ENCODE data around the gene SBF2. TPM values are rescaled to one million over a fixed set of nuclear protein-coding genes. Genes with fewer than 3 reads are reported as not detected.

The SBF2 gene
- total RNA-seq, 4 donors from 2014 or later, result 52.8 to 87.9 (median 62.4) TPM

DNA sequence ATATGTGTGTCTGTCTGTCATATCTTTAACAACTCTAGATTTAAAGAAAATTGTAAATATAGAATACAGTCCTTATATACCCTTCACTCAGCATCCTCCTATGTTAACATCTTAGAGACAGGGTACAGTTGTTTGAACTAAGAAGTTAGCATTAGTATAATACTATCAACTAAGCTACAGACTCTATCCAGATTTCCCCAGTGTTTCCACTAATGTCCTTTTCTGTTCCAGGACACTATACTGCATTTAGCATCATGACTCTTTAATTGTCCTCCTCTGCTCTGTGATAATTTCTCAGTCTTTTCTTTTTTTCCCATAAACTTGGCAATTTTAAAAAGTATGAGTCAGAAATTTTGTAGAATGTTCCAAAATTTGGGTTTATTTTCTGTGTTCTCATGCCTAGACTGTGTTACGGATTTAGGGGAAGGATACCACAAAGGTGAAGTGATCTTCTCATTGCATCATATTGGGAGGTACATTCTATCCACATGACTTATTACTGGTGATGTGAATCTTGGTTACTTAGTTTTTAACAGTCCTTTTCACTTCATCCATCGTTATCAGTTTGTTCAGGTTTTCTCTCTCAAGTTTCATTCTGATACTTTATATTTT is 168.4 kb downstream of the SBF2 start:
- no peaks in the 10 kb centered on the region for H3K27me3 ChIP-seq
- no peak overlapping the region for H3K27ac ChIP-seq
- no peaks in the 10 kb centered on the region for H3K9me3 ChIP-seq
- 51 to 55% methylated on average over 2 of the region's 2 CpGs for WGBS, 2 donors (ENCODE audit: low coverage in 1 of 2)
- no peak overlapping the region for H3K4me3 ChIP-seq
- peak; percentile 35 for TF ChIP-seq POLR2AphosphoS5 (IDR thresholded peaks at IDR 0.05)
- no peak for TF ChIP-seq POLR2A (IDR thresholded peaks at IDR 0.05)
- no peaks in the 10 kb centered on the region for H3K36me3 ChIP-seq
- peaks cover 9 to 27% (median 11%) of the 10 kb centered on the region in 3 donors for H3K4me1 ChIP-seq
- peak; percentile 73 for ATAC-seq

GRCh38 chr11:10122326-10123197 is 171.5 kb downstream of the SBF2 start:
- no peaks in the 10 kb centered on the region for H3K27me3 ChIP-seq
- peak overlapping the region in 2 of 4 donors; percentile 1 to 15 for H3K27ac ChIP-seq
- no peaks in the 10 kb centered on the region for H3K36me3 ChIP-seq
- H3K4me3 ChIP-seq, result no peak overlapping the region
- no peak for ATAC-seq
- TF ChIP-seq POLR2AphosphoS5 (IDR thresholded peaks at IDR 0.05), result no peak
- TF ChIP-seq, protein P1, sequence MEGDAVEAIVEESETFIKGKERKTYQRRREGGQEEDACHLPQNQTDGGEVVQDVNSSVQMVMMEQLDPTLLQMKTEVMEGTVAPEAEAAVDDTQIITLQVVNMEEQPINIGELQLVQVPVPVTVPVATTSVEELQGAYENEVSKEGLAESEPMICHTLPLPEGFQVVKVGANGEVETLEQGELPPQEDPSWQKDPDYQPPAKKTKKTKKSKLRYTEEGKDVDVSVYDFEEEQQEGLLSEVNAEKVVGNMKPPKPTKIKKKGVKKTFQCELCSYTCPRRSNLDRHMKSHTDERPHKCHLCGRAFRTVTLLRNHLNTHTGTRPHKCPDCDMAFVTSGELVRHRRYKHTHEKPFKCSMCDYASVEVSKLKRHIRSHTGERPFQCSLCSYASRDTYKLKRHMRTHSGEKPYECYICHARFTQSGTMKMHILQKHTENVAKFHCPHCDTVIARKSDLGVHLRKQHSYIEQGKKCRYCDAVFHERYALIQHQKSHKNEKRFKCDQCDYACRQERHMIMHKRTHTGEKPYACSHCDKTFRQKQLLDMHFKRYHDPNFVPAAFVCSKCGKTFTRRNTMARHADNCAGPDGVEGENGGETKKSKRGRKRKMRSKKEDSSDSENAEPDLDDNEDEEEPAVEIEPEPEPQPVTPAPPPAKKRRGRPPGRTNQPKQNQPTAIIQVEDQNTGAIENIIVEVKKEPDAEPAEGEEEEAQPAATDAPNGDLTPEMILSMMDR (IDR thresholded peaks at IDR 0.05), result no peak
- TF ChIP-seq EP300 (IDR thresholded peaks at IDR 0.05), result no peak
- no peak for TF ChIP-seq POLR2A (IDR thresholded peaks at IDR 0.05)
- no peaks in the 10 kb centered on the region for H3K9me3 ChIP-seq
- H3K4me1 ChIP-seq, result peaks cover 13 to 57% (median 18%) of the 10 kb centered on the region in 3 donors
- 51 to 74% methylated on average over 5 of the region's 5 CpGs for WGBS, 2 donors (ENCODE audit: low coverage in 1 of 2)

DNA sequence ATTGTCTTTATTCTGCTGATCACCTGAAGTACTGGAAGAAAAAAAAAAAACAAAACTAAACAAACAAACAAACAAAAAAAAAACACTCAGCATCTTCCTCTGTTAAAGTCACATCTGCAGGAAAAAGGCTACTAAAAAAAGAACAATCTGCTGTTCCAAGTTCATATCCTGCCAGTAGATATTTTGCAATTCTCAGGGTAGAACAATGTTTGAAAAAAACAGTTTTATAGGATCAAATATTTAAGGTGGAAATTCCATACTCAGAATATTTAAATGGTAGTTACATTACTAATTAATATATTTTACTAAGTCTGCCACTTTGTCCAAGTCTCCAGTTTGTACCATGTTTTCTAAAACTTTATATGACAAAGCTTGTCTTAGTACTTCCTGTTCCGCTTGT is 175.2 kb downstream of the SBF2 start:
- TF ChIP-seq POLR2AphosphoS5 (IDR thresholded peaks at IDR 0.05) (no peak), EP300 (IDR thresholded peaks at IDR 0.05) (no peak), POLR2A (IDR thresholded peaks at IDR 0.05) (no peak)
- TF ChIP-seq, protein P1 (IDR thresholded peaks at IDR 0.05), result no peak

GRCh38 chr11:10117709-10118351 is 176.2 kb downstream of the SBF2 start:
- TF ChIP-seq POLR2AphosphoS5 (IDR thresholded peaks at IDR 0.05) (no peak), POLR2A (IDR thresholded peaks at IDR 0.05) (no peak), EP300 (IDR thresholded peaks at IDR 0.05) (no peak)
- TF ChIP-seq, protein P1 (IDR thresholded peaks at IDR 0.05), result no peak
- no peaks in the 10 kb centered on the region for H3K36me3 ChIP-seq
- no peaks in the 10 kb centered on the region for H3K27me3 ChIP-seq
- peak; percentile 68 for ATAC-seq
- no peak overlapping the region for H3K4me3 ChIP-seq
- H3K4me1 ChIP-seq, result peaks cover 11 to 50% (median 18%) of the 10 kb centered on the region in 3 donors
- peak overlapping the region in 2 of 4 donors; percentile 28 to 50 for H3K27ac ChIP-seq
- WGBS, 2 donors (ENCODE audit: low coverage in 1 of 2), result 55 to 57% methylated on average over 3 of the region's 3 CpGs
- no peaks in the 10 kb centered on the region for H3K9me3 ChIP-seq

More for the DNA sequence above, 175.2 kb downstream of the SBF2 start:
- no peak for ATAC-seq
- Histone ChIP-seq H3K9me3 (no peaks in the 10 kb centered on the region), H3K4me1 (peaks cover 13 to 57% (median 18%) of the 10 kb centered on the region in 3 donors), H3K27me3 (no peaks in the 10 kb centered on the region), H3K36me3 (no peaks in the 10 kb centered on the region), H3K27ac (peak overlapping the region in 1 of 4 donors; percentile 28), H3K4me3 (no peak overlapping the region)
- 80 to 100% methylated on average over 1 of the region's 1 CpG for WGBS, 2 donors (ENCODE audit: low coverage in 1 of 2)

DNA sequence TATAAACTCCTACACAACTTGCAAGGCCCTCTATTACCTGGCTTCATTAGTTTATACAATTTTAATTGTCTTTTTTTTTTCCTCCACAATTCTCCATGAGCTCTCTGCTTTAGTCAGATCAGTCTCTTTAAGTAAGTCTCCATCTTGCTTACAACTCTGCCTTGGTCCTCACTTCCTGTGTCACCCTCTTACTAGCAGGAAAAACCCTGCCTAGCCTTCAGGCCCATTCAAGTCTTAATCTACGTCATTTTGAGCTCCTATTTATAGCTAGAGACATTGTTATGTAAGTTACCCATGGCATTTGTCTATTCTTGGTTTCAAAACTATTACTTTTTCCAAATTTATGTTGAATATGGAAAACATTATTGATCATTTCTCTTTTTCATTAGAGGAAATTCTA is 177.4 kb downstream of the SBF2 start:
- Histone ChIP-seq H3K9me3 (no peaks in the 10 kb centered on the region), H3K36me3 (no peaks in the 10 kb centered on the region), H3K4me1 (peaks cover 4 to 37% (median 12%) of the 10 kb centered on the region in 3 donors), H3K27ac (no peak overlapping the region), H3K4me3 (no peak overlapping the region), H3K27me3 (no peaks in the 10 kb centered on the region)
- no peak for ATAC-seq
- 71 to 85% methylated on average over 1 of the region's 1 CpG for WGBS, 2 donors (ENCODE audit: low coverage in 1 of 2)
- TF ChIP-seq POLR2A (IDR thresholded peaks at IDR 0.05) (no peak), POLR2AphosphoS5 (IDR thresholded peaks at IDR 0.05) (no peak), EP300 (IDR thresholded peaks at IDR 0.05) (no peak)
- TF ChIP-seq, protein P1 (IDR thresholded peaks at IDR 0.05), result no peak

Measured in gastroesophageal sphincter (tissue), 4 donors.